CD4-positive, alpha-beta T cell treated with Interleukin-1 beta for 1 hour (primary cell): ENCODE measurements around the gene MEIKIN.
"Not testable (repeated sequence)": the region's sequence is repeated elsewhere in the genome, so short reads cannot be mapped to it uniquely, and the experiment has no call there.

Source experiments
- DNase-seq, 2 donors: peaks; one replicate each; pipeline ENCODE4 v3.0.0-alpha.2; 2020 to 2022

The MEIKIN gene

DNA sequence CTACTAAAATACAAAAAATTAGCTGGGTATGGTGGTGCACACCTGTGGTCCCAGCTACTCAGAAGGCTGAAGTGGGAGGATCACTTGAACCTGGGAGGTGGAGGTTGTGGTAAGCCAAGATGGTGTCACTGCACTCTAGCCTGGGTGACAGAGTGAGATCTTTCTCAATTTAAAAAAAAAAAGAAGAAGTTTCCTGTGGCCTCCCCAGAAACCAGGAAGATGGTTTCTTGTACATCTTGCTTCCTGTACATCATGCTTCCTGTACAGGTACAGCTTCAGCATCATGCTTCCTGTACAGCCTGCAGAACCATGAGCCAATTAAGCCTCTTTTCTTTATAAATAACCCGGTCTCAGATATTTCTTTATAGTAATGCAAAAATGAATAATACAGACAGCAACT, 43.2 kb downstream of the MEIKIN start:
- peak in 1 of 2 donors; percentile 27 for DNase-seq

DNA sequence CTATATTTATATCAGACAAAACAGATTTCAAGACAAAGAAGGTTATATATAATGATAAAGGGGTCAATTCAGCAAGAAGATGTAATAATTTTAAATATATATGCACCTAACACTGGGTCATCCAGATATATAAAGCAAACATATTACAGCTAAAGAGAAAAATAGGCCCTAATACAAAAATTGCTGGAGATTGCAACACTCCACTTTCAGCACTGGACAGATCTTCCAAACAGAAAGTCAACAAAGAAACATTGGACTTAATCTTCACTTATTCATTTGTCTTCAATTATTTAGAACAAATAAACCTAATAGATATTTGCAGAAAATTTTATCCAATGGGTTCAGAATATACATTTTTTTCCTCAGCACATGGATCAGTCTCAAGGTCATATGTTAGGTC, 45.8 kb downstream of the MEIKIN start:
- DNase-seq, result no peak

GRCh38 chr5:131883984-131884383, 61.5 kb downstream of the MEIKIN start:
- no peak for DNase-seq

GRCh38 chr5:131879705-131880104, 65.8 kb downstream of the MEIKIN start:
- DNase-seq, result no peak

DNA sequence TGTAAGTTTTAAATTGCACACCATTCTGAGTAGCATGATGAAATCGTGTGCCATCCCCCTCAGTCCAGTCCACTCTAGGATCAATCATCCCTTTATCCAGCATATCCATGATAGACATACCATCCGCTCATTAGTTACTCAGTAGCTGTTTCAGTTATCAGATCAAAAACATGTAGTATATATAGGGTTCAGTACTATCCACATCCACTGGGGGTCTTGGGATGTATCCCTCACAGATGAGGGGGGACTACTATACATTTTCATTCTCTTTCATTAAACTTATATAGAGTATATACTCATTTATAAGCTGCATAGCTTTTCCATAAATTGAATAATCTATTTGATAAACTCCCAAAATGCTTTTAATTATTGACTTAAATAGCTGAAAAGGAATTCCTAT, 67.6 kb downstream of the MEIKIN start:
- no peak for DNase-seq

DNA sequence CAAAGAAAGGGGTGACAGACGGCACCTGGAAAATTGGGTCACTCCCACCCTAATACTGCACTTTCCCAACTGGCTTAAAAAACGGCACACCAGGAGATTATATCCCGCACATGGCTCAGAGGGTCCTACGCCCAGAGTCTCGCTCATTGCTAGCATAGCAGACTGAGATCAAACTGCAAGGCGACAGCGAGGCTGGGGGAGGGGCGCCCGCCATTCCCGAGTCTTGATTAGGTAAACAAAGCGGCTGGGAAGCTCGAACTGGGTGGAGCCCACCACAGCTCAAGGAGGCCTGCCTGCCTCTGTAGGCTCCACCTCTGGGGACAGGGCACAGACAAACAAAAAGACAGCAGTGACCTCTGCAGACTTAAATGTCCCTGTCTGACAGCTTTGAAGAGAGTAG, 74.2 kb downstream of the MEIKIN start:
- DNase-seq, result not testable (repeated sequence)

DNA sequence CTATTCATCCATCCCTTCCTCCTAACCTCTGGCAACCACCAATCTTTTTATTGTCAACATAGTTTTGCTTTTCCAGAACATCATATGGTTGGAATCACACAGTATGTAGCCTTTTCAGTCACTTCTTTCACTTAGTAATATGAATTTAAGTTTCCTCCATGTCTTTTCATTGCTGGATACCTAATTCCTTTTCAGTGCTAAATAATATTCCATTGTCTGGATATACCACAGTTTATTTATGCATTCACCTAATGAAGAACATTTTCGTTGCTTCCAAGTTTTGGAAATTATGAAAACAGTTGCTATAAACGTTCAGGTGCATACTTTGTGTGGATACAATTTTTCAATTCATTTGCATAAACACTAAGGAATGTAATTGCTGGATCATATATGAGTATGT, 77.9 kb downstream of the MEIKIN start:
- no peak for DNase-seq

GRCh38 chr5:131863700-131864099, 81.8 kb downstream of the MEIKIN start:
- no peak for DNase-seq

DNA sequence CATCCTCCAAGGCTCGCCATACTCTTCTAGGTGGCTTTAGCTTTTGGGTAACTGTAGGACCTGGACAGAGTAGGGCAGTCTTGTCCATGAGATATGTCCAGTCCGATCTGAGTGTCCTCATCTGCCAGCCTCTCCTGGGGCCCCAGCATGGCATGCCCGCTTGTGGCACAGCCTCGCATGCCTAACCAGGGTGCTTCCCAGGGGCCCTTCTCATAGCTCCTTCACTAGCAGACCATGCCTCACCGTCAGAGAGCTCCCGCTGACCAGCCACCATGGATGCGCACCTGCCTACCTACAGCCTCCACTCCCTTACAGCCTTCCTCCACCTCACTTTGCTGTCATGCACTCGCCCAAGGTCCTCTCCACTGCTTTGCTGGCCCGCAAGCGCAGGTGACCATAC, 88.1 kb downstream of the MEIKIN start:
- DNase-seq, result no peak

DNA sequence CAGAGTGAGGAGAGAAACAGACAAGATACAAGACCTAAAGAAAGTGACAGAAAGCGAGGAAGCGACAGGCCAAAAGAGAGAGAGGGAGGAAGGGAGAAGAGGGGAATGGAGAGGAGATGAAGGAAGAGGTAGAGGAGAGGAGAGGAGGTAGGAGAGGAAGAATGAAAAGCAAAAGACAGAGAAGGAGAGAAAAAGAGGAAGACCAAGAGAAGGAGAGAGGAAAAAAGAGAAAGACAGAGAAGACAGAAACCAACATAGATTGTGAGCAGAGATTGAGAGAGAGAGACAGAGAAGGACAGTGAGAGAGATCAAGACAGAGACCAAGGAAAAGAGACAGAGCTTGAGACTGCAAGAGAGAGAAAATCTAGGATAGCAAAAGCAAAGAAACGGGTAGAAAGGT, 90.0 kb downstream of the MEIKIN start:
- no peak for DNase-seq

- peak in 1 of 2 donors; percentile 7 for DNase-seq
Observed at GRCh38 chr5:131854134-131854533, 91.3 kb downstream of the MEIKIN start.

GRCh38 chr5:131848662-131849061, 96.8 kb downstream of the MEIKIN start:
- no peak for DNase-seq

GRCh38 chr5:131846536-131846935, 98.9 kb downstream of the MEIKIN start:
- no peak for DNase-seq

- DNase-seq, result no peak
Observed at GRCh38 chr5:131845828-131846227, 99.6 kb downstream of the MEIKIN start.

DNA sequence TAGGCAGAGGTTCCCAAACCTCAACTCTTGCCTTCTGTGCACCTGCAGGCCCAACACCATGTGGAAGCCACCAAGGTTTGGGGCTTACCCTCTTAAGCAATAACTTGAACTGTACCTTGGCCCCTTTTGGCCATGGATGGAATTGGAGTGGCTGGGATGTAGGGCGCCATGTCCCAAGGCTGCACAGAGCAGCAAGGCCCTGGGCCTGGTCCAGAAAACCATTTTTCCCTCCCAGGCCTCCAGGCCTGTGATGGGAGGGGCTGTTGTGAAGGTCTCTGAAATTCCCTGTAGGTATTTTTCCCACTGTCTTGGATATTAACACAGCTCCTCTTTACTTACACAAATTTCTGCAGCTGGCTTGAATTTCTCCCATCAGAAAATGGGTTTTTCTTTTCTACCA, 102.5 kb downstream of the MEIKIN start:
- DNase-seq, result not testable (repeated sequence)

DNA sequence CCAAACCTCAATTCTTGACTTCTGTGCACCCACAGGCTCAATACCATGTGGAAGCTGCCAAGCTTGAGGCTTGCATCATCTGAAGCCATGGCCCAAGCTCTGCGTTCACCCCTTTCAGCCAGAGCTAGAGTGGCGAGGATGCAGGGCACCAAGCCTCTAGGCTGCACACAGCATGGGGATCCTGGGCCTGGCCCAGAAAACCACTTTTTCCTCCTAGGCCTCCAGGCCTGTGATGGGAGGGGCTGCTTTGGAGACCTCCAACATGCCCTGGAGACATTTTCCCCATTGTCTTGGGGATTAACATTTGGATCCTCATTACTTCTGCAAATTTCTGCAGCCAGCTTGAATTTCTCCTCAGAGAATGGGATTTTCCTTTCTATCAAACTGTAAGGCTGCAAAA, 112.8 kb downstream of the MEIKIN start:
- DNase-seq, result not testable (repeated sequence)

DNA sequence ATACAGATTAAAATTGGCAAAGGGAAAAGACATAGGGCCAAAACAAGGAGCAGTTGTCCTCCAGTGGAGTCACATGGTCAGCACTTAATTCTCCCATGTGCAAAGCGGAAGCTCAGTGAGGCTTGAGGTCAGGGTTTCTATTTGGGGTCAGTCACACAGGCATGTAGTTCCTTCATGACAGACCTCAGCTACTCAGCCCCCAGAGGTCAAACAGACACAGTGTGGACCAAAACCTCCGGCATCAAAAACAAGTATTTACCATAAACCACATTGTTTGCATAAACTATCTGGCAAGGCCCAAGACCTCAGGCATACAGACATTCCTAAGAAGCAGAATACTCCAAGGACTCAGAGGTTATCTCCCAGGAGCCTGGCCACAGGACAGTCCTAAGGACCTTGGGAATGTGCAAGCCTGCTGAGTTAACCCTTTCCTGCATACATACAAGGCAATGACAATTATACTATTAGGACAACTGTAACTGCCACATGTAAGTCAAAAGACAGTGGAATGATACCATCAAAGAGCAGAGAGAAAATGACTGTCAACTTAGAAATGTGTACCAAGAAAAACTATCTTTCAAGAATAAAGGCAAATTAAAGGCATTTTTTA, 120.0 kb downstream of the MEIKIN start:
- no peak for DNase-seq

GRCh38 chr5:131824631-131825030, 120.8 kb downstream of the MEIKIN start:
- DNase-seq, result no peak

- DNase-seq, result no peak
Observed at GRCh38 chr5:131821221-131821620, 124.2 kb downstream of the MEIKIN start.

GRCh38 chr5:131818001-131818724, 127.3 kb downstream of the MEIKIN start:
- DNase-seq, result no peak

- no peak for DNase-seq
Observed at GRCh38 chr5:131814990-131815389, 130.5 kb downstream of the MEIKIN start.

DNA sequence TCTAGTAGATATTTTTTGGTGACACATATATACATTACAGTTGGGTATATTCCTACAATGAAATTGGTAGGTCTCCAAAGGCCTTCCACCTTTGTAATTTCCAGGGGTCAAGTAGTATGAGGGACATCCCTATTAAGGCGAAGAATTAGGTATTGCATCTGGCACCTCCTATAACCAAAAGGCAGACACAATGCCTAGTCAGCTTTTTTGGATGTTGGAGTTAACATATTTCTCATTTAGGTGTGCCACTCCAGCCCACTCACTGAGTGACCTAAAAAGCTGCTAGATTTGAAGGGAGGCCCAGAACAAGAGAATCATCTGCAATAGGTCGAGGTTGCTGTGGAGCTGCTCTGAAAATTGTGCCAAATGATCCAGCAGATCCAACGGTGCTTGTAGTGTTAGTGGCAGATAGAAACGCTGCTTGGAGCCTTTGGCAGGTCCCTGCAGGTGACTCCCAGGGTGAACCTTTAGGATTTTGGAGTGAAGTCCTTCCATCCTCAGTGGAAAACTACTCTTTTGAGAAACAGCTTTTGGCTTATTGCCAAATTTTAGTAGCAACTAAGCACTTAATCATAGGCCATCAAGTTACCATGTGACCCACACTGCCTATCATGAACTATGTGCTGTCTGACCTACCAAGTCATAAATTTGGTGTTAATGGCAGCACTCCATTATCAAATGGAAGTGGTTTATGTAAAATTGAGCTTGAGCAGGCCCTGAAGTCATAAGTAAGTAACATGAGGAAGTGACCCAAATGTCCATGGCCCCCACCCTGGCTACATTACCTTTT, 132.9 kb downstream of the MEIKIN start:
- no peak for DNase-seq

DNA sequence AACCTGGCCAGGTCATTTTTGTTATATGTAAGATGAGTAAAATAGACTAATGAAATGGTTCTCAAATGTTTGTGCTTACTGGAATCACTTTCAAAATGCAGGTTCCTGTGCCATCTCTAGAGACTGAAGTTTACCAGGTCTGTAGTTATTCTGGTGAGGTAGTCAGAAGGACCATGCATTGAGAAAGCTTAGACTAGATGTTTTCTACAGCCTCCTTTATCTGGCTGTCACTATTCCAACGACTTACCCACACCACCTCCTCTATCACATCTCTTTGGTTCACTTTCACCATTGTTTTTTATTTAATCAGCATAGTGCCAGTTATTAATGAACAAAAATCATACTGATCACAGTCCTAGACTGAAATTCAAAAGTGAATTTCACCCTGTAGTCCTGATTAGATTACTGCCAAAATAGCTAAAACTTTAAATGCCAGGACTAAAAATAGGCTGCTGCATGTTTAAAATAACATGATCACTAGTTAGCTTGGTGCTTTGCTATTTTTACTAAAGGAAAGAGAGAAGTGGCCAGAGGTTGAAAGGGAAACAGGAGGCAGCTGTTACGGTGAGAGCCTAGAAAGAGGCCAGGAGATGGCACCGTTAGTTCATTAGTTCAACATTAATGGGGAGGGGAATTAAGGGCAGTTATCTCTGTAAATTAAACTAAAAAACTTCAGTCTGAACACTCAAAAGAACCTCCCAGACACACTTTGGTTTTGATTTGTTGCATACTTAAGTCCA, 134.8 kb downstream of the MEIKIN start:
- peak in 1 of 2 donors; percentile 26 for DNase-seq
